Heart left ventricle (tissue), 16 donors: ENCODE measurements around the gene CMC1. TPM values are rescaled to one million over a fixed set of nuclear protein-coding genes. Genes with fewer than 3 reads are reported as not detected.

Experiments used
- ATAC-seq, 4 donors: fragments of 200-7000 bp; cut with Tn5 transposase; one replicate each; pipeline ENCODE4 v1.9.1; 2020 to 2022; ENCODE audit warnings: moderate library complexity in 4 of 4, mild to moderate bottlenecking in 3 of 4, moderate number of reproducible peaks in 1 of 4
- DNase-seq, 5 donors: peaks; one replicate each; pipeline ENCODE4 v3.0.0-alpha.2; 2020
- H3K27ac ChIP-seq, 12 donors: fragments of 200-600 bp; sonication (generic) in 4 of 12; one replicate each; pipeline versions ENCODE4 v1.5.0 to v1.8.0; 2016 to 2022; ENCODE audit warnings: mild to moderate bottlenecking in 2 of 12
- H3K27me3 ChIP-seq, 9 donors: fragments of 200-600 bp; sonication (generic) in 2 of 9; one replicate each; pipeline versions ENCODE4 v1.5.1 to v1.8.0; 2016 to 2022; ENCODE audit warnings: mild to moderate bottlenecking in 3 of 9
- H3K36me3 ChIP-seq, 9 donors: fragments of 200-600 bp; sonication (generic) in 2 of 9; one replicate each; pipeline versions ENCODE4 v1.5.0 to v1.8.0; 2018 to 2022; ENCODE audit warnings: mild to moderate bottlenecking in 2 of 9
- H3K4me1 ChIP-seq, 12 donors: fragments of 200-600 bp; sonication (generic) in 4 of 12; one replicate each; pipeline versions ENCODE4 v1.5.0 to v1.8.0; 2016 to 2022; ENCODE audit warnings: mild to moderate bottlenecking in 3 of 12
- H3K4me3 ChIP-seq, 12 donors: fragments of 200-600 bp; sonication (generic) in 4 of 12; one replicate each; pipeline versions ENCODE4 v1.5.0 to v1.8.0; 2017 to 2022; ENCODE audit warnings: mild to moderate bottlenecking in 9 of 12, moderate library complexity in 4 of 12
- H3K9me3 ChIP-seq, 12 donors: fragments of 200-600 bp; sonication (generic) in 4 of 12; one replicate each; pipeline versions ENCODE4 v1.5.0 to v1.8.0; 2016 to 2022; ENCODE audit warnings: mild to moderate bottlenecking in 1 of 12
- POLR2A ChIP-seq, 2 donors: fragments of 450-650 bp; IDR thresholded peaks; one replicate each; pipeline ENCODE4 v1.6.1; 2017; ENCODE audit warnings: antibody characterized with exemption in 2 of 2, mild to moderate bottlenecking in 2 of 2, moderate library complexity in 2 of 2
- WGBS, 4 donors: extraction: QIAGEN DNeasy Blood & Tissue Kit in 2 of 4; methylation state at CpG; one replicate each; pipeline versions ENCODE4 v1.1.5 to v1.1.7; 2013 to 2018; 5-methylcytosine and 5-hydroxymethylcytosine counted together
- intact Hi-C, 10 donors: fragments of 100-400 bp; cut with DNase I; formaldehyde crosslinking; loops; one replicate each; pipeline versions ENCODE4 v1.11.1 to v1.14.2; 2022
- polyA plus RNA-seq, 2 donors: library from polyadenylated mRNA; stranded (reverse); fragments of 200-250 nt; gene quantifications; one replicate each; pipeline ENCODE4 v1.2.3, GENCODE V29; 2013
- total RNA-seq, 9 donors: library from RNA; depleted of rRNA in 2 of 9; stranded (reverse); fragments of >200 nt in 2 of 9; fragmentation: NEBNext Ultra II Directional in 3 of 9; extraction: Animal tissue kit (Norgen Biotek cat#: 25700) in 3 of 9; gene quantifications; one replicate each; pipeline versions ENCODE4 v1.1.0 to v1.2.4, GENCODE V29; 2016 to 2023
- TF ChIP-seq, protein P1 (sequence below), 12 donors: fragments of 200-600 bp; sonication (generic) in 4 of 12; IDR thresholded peaks; one replicate each; pipeline versions ENCODE4 v1.5.0 to v1.8.0; 2018 to 2022; ENCODE audit warnings: antibody characterized with exemption in 12 of 12, mild to moderate bottlenecking in 5 of 12
- donor health status: ischemic (EF 13 %, LVEDD 7.1; RV severe dilation, severe dysfunction).
- donor health status: healthy with polysubstance abuse.
- donor health status: DM: no; HTN: yes; CAD: no.
- donor health status: DM: no; HTN: no; CAD: no.
- donor health status: ischemic (EF 25% LVEDD 6.9; RV normal size, moderate dysfunction).
- donor health status: ischemic (EF 25% LVEDD 5.7; RV mildly dilated, moderate dysfunction).
- donor health status: healthy.
- donor health status: DM: yes; HTN: yes; CAD: no.
- donor health status: ischemic (EF 35%, LVEDD 5.7; RV mildly dilated, moderate dysfunction).
- donor health status: nonischemic (EF 11% LVEDD 7.7; RV severe dilation, severe dysfunction).
- donor health status: DM: yes; HTN: yes; CAD: no.
- donor health status: PGD.
- donor health status: ischemic (EF 29% LVEDD 5.4; RV normal size, mild dysfunction).
- donor health status: nonischemic (EF 23%, LVEDD 6.1; RV moderate dilation, normal function).

CMC1 gene
- total and polyA plus RNA-seq, 11 donors, result 14.9 to 106 (median 27.6) TPM

GRCh38 chr3:28291577-28291976 is 50.2 kb downstream of the CMC1 start:
- H3K9me3 ChIP-seq, result peaks cover 0 to 9% (median 0%) of the 10 kb centered on the region in 12 donors
- H3K27ac ChIP-seq, result no peak overlapping the region
- H3K4me3 ChIP-seq, result no peak overlapping the region
- intact Hi-C loops, result loop anchor here in 1 of 10 donors (10.0 kb wide), 1 partner anchor 577 kb away; no protein-coding TSS in a partner anchor
- no peaks in the 10 kb centered on the region for H3K27me3 ChIP-seq
- ATAC-seq (no peak), DNase-seq (no peak)
- TF ChIP-seq POLR2A (IDR thresholded peaks at IDR 0.05), result no peak
- TF ChIP-seq, protein P1, sequence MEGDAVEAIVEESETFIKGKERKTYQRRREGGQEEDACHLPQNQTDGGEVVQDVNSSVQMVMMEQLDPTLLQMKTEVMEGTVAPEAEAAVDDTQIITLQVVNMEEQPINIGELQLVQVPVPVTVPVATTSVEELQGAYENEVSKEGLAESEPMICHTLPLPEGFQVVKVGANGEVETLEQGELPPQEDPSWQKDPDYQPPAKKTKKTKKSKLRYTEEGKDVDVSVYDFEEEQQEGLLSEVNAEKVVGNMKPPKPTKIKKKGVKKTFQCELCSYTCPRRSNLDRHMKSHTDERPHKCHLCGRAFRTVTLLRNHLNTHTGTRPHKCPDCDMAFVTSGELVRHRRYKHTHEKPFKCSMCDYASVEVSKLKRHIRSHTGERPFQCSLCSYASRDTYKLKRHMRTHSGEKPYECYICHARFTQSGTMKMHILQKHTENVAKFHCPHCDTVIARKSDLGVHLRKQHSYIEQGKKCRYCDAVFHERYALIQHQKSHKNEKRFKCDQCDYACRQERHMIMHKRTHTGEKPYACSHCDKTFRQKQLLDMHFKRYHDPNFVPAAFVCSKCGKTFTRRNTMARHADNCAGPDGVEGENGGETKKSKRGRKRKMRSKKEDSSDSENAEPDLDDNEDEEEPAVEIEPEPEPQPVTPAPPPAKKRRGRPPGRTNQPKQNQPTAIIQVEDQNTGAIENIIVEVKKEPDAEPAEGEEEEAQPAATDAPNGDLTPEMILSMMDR (IDR thresholded peaks at IDR 0.05), result no peak
- H3K4me1 ChIP-seq, result peaks cover 0 to 21% (median 0%) of the 10 kb centered on the region in 12 donors
- peaks cover 0 to 10% (median 0%) of the 10 kb centered on the region in 9 donors for H3K36me3 ChIP-seq

DNA sequence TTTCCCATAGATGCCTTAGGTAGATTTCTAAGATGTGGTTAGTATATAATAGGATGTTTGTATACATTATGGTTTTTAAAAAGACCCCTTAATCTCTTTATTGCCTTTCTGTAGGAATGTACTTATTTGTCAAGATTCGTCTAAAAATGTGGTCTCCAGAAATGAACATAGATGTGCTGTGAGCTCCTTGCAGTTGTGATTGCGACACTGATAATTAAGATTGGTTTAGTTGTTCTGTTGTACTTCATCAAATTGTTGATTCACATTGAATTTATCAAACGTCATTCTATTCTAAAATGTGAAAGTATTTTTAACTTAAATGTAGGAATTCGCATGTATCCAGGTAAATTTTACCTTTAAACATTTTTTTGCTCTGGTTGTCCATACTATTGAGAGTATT is 51.2 kb downstream of the CMC1 start:
- Histone ChIP-seq H3K9me3 (peaks cover 0 to 9% (median 0%) of the 10 kb centered on the region in 12 donors), H3K36me3 (peaks cover 0 to 10% (median 0%) of the 10 kb centered on the region in 9 donors), H3K4me1 (peaks cover 0 to 21% (median 0%) of the 10 kb centered on the region in 12 donors), H3K4me3 (peak overlapping the region in 1 of 12 donors; percentile 15), H3K27ac (peak overlapping the region in 1 of 12 donors; percentile 43), H3K27me3 (no peaks in the 10 kb centered on the region)
- TF ChIP-seq POLR2A (IDR thresholded peaks at IDR 0.05), result no peak
- TF ChIP-seq, protein P1 (IDR thresholded peaks at IDR 0.05), result no peak
- intact Hi-C loops, result loop anchor here in 1 of 10 donors (10.0 kb wide), 1 partner anchor 578 kb away; no protein-coding TSS in a partner anchor
- no peak for ATAC-seq
- 90 to 94% (median 92%) methylated on average over 4 of the region's 4 CpGs for WGBS, 4 donors
- DNase-seq, result no peak

DNA sequence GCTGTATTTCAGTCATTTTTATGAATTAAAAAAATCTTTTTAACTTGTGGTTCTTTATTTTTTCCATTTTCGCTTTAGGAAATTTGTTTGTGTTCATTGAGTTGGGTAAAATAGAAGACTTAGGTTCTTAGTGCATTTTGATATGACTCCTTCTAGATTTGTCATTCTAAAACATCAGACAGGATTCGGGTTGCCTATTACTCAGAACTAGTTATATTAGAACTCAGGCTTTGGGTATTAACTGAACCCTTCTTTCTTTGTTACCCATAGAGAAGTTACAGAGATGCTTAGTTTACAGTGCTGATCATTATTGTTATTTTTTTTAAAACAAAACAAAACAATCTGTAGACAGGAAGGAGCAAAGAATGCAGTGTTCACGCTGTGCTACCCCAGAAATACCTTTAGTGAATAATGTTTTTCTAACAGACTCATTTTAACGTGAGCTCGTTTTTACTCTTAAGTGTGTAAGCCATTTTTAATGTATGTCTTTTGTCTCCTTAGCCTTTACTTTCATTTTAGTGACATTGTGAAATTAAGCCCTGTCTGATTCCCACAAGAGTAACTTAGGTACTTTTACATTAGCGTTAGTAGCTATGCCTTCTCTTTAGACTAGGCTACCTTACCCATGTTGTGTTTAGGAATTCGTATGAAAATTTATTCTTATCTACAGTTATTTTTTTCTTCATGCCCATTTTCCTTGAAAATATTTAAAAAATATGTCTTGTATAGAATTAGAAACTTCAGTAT is 53.4 kb downstream of the CMC1 start:
- peaks cover 0 to 9% (median 0%) of the 10 kb centered on the region in 12 donors for H3K9me3 ChIP-seq
- H3K27ac ChIP-seq, result peak overlapping the region in 3 of 12 donors; percentile 11 to 67 (median 14)
- H3K27me3 ChIP-seq, result no peaks in the 10 kb centered on the region
- DNase-seq (no peak), ATAC-seq (no peak)
- 67 to 78% (median 76%) methylated on average over 7 of the region's 7 CpGs for WGBS, 4 donors
- H3K4me1 ChIP-seq, result peaks cover 0 to 21% (median 0%) of the 10 kb centered on the region in 12 donors
- no peak for TF ChIP-seq POLR2A (IDR thresholded peaks at IDR 0.05)
- TF ChIP-seq, protein P1 (IDR thresholded peaks at IDR 0.05), result no peak
- peaks cover 0 to 10% (median 0%) of the 10 kb centered on the region in 9 donors for H3K36me3 ChIP-seq
- intact Hi-C loops, result loop anchor here in 1 of 10 donors (10.0 kb wide), 1 partner anchor 580 kb away; no protein-coding TSS in a partner anchor
- H3K4me3 ChIP-seq, result peak overlapping the region in 9 of 12 donors; percentile 17 to 45 (median 25)

GRCh38 chr3:28295898-28296490 is 54.6 kb downstream of the CMC1 start:
- Histone ChIP-seq H3K9me3 (peaks cover 0 to 3% (median 0%) of the 10 kb centered on the region in 12 donors), H3K27ac (peak overlapping the region in 4 of 12 donors; percentile 2 to 67 (median 12)), H3K36me3 (peaks cover 0 to 4% (median 0%) of the 10 kb centered on the region in 9 donors), H3K4me1 (peaks cover 0 to 21% (median 0%) of the 10 kb centered on the region in 12 donors), H3K27me3 (no peaks in the 10 kb centered on the region), H3K4me3 (peak overlapping the region in 9 of 12 donors; percentile 17 to 45 (median 25))
- TF ChIP-seq POLR2A (IDR thresholded peaks at IDR 0.05), result no peak
- TF ChIP-seq, protein P1 (IDR thresholded peaks at IDR 0.05), result no peak
- DNase-seq (no peak), ATAC-seq (no peak)
- intact Hi-C loops, result loop anchor here in 1 of 10 donors (10.0 kb wide), 1 partner anchor 581 kb away; no protein-coding TSS in a partner anchor
